GM18517 (cell line): ENCODE data around the gene LRP1-AS.
"Not testable (repeated sequence)": the region's sequence is repeated elsewhere in the genome, so short reads cannot be mapped to it uniquely, and the experiment has no call there.

ENCODE experiments used
- ATAC-seq: cut with Tn5 transposase; IDR thresholded peaks from one replicate; pipeline ENCODE4 v1.9.1; 2021; ENCODE audit warnings: mild to moderate bottlenecking, moderate library complexity; ENCODE audit not compliant: unreplicated experiment

The LRP1-AS gene

GRCh38 chr12:57124261-57124877 lies 23.1 kb downstream of the LRP1-AS start:
- ATAC-seq: peak; percentile 57

GRCh38 chr12:57123813-57124212 lies 23.6 kb downstream of the LRP1-AS start:
- ATAC-seq: no peak

GRCh38 chr12:57120718-57121117 lies 26.7 kb downstream of the LRP1-AS start:
- ATAC-seq: not testable (repeated sequence)

DNA sequence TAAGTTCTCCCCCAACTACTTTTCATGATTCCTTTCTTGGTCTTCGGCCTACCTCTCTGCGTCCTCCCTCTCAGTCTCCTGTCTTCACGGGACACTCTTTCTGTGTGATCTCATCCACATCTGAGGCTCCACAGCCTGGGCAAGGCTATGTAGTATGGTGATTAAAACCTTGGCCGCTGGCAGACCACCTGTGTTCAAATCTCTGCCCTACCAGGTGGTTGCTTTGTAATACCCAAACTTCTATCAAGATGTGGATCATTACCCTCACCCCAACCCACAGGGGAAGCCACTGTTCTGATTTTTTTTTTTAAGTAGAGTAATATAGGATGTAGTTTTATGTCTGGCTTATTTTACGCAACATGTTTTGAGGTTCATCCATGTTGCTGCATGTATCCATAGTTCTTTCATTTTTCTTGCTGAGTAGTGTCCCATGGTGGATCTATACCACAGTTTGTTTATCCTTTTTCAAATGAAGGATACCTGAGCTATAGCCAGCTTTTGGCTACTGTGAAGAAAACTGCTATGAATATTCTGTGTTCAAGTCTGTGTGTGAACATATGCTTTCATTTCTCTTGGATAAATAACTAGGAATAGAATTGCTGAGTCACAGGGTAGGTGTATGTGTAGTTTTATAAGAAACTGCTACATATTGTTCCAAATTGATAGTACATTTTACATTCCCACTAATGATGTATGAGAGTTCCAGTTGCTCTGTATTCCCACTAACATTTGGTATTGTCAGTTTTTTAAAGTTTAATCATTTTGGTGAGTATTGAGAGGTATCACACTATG lies 27.9 kb downstream of the LRP1-AS start:
- ATAC-seq: no peak

DNA sequence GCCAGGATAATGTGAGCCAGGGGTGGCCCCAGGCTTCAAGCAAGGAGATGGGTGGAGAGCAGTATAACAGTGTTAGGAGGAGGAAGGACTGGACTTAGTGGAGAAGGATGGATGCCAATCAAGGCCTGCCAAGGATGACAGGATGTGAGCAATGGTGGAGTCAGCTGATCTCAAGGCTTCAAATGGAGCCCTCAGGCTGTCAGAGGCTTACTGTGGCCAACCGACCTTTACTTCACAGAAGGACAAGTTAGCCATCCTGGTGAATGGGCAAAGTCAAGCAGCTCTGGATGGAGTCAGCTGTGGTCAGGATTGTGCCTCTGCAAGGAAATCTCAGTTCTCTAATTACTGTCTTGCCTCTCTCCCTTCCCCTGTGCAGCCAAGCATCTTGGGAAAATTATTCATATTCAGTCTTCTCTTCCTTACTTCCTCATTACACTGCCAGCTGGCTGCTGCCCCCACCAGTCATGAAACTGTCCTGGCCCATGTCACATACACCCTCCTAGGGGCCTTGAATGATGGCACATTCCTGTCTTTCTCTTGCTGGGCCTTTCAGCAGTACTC lies 28.6 kb downstream of the LRP1-AS start:
- no peak for ATAC-seq

- ATAC-seq: no peak
Observed at GRCh38 chr12:57116580-57117281, 30.7 kb downstream of the LRP1-AS start.

DNA sequence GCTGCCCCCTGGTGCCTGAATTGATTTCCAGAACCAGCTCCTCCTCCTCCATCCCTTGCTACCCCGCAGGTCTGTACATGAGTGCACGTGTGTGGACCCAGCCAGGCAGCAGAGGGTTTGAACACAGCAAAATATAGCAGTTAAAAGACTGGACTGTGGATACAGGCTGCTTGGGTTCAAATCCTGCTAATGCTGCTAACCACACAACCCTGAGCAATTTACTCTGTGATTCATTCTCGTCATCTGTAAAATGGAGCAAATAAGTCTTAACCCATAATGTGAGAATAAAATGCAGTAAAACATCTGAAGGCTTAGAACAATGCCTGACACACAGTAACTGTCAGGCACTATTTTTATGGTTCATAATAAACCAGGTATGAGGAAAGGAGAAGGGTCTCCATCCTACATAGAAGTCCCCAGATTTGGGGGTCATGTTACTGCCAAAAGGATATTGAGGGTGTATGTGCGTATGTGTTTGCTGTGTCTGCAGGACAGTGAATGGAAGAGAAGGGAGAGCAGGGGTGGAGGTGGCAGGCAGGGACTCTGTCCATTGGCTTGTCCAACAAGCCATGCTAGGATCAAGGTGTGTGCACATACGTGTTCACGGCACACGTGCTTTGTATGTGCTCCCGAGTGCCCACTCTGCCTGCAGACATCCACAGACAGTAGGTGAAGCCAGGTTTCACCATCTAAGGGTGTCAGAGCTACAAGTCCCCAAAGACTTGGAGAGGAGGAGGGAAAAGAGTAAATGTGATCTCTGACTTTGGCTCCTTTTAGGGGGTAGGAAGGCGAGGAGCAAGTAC lies 34.7 kb downstream of the LRP1-AS start:
- peak; percentile 67 for ATAC-seq

GRCh38 chr12:57111031-57111734 lies 36.2 kb downstream of the LRP1-AS start, which contains the start of gene STAT6:
STAT6 (minus strand) TSS chr12:57111362; CDS start chr12:57108278, 3,084 bp downstream.
- ATAC-seq: peak; percentile 45

DNA sequence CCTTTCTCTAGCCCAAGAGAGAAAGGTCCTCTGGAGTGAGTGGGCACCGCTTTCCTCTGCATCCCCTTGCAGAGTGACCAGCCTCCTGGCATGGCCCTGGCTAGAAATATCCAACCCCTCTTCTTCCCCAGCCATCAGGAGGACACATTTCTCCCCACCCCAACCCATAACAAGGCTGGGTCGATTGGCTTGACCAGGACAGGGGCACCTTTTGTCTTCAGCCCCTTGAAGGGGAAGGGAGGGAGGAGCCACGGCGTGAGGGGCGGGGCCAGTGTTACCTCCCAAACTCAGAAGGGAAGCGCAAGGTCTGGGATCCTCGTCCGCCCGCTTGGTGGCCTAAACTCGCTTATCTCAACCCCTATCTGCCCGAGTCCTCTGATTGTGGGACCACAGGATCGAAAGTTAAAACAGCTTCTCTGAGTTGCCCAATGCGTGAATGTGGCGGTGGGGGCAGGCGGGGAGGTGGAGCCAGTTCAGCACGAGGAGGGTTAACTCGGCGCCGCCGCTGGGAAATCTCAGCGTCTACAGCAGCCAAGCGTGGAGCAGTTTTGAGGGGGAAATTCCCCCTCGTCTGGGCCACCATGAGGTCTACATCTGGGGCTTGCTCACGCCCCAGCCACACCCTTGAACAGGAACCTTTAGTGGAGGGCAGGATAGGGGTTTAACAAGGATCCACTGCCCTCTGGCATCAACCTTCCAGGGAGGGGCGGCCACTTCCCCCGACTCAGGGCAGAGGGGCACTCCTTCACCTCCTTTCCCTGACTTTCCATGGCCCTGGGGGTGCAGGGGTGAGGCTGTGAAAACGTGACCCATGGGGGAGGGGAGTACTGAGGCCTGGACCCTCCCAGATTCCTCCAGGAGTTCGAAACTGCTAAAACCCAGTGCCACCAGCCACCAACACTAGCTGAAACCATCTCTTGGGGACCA lies 37.1 kb downstream of the LRP1-AS start:
- ATAC-seq: no peak

- no peak for ATAC-seq
Observed at GRCh38 chr12:57109207-57110103, 38.0 kb downstream of the LRP1-AS start.

GRCh38 chr12:57107456-57108155 lies 39.8 kb downstream of the LRP1-AS start:
- ATAC-seq: no peak

DNA sequence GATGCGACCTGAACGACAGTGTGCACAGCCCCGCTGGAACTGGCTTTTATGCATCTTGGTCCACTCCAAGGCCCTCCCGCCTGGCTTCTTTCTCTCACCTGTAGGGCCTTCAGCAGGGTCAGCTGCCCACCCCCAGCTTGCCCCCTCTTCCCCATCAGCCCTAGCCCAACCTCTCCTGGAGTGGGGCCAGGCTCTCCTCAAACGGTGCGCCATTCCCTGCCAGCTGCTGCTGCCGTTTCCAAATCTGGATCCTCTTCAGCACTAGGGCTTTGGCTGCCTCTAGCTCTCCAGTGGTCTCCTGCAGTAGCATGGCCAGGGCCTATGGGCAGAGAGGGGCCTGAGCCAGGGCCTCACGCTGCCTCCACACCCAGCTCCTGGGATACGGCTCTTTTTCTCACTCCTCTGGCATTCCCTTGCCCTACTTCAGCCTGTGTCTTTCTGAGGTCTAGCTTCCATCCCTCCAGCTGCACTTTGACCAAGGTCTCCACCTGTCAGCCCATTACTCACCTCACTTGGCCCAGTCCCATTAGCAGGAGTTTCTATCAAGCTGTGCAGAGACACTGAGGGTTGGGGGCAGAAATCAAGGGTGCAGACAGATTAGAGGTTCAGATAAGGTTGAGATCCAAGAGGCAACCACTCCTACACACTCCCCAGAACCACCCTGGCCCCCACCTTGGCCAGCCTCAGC lies 41.3 kb downstream of the LRP1-AS start:
- no peak for ATAC-seq

DNA sequence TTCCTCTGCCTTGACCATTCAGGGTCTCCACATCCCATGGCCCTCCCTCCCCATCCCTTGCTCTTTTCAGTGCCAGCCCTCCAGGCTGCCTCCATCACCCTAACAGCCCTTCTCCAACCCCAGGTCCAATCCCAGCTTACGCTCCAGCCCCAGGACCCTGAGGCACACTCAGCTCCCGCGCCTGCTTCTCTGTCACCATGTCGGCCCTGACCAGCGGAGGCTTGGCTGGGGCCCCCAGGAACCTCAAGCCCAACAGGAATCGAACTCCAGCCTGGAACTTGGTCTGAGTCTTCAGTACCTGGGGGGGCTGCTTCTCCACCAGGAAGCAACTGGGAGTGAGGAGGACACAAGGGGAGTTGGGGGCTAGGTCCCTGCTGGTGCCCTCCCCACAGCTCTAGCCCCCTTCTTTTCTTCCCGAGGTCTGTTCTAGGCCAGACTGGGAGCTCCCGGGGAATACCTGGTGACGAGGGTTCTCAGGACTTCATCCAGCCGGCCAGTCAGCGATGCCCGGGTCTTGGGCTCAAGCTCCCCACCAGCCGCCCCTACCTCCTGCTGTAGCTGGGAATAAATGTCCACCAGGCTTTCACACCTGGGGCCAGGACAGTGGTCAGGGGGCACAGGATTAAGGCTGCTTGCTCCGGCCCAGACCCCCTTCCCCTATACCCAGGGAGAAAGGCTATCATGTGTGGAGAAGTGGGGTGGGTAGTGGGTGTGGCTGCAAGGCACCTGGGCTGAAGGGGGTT lies 42.2 kb downstream of the LRP1-AS start:
- no peak for ATAC-seq

GRCh38 chr12:57104292-57104910 lies 43.0 kb downstream of the LRP1-AS start:
- ATAC-seq: no peak

DNA sequence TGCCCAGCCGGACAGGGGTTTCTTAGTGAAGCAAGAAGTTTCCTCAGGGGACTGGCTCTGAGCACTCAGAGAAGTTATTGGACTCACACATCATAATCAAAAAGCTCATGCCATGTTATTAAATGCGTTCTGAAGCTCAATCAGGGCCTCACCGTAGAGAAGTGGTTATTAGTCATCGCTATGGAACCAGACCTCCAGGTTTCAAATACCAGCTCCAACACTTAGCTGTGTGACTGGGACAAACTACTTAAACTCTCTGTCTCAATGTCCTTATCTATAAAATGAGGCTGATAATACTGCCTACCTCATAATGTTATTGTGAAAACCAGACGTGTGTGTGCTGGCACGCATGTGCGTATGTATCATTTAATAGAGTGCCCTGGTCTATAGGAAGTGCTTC lies 43.6 kb downstream of the LRP1-AS start:
- no peak for ATAC-seq
